Activated CD8-positive, alpha-beta memory T cell treated with anti-CD3 and anti-CD28 coated beads, Interleukin-2, amount 50 U/mL, for 1 hour (primary cell): ENCODE results near the gene AGA.

Source experiments
- DNase-seq: peaks from one replicate; pipeline ENCODE4 v3.0.0-alpha.2; 2020; ENCODE audit errors: extremely low read depth

Gene AGA

DNA sequence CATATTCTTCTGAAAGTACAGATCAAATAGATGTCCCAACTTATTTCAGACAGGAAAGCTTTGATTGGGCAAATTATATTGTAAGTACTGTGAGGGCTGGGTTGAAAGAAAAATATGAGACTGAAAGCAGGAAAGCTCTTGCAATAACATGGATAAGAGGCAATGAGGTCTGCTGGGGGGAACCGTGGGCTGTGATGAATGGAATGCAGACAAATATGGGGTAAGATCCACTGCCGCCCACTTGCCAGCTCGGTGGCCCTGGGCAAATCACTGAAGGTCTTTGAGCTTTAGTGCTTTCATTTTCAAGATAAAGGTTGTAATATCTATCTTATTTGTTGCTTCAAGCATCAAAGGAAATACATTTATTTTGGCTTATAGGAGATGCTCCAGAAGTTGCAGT lies 51.0 kb downstream of the AGA start:
- no peak for DNase-seq

- no peak for DNase-seq
These were observed 55.9 kb downstream of the AGA start for GRCh38 chr4:177386278-177386815.

DNA sequence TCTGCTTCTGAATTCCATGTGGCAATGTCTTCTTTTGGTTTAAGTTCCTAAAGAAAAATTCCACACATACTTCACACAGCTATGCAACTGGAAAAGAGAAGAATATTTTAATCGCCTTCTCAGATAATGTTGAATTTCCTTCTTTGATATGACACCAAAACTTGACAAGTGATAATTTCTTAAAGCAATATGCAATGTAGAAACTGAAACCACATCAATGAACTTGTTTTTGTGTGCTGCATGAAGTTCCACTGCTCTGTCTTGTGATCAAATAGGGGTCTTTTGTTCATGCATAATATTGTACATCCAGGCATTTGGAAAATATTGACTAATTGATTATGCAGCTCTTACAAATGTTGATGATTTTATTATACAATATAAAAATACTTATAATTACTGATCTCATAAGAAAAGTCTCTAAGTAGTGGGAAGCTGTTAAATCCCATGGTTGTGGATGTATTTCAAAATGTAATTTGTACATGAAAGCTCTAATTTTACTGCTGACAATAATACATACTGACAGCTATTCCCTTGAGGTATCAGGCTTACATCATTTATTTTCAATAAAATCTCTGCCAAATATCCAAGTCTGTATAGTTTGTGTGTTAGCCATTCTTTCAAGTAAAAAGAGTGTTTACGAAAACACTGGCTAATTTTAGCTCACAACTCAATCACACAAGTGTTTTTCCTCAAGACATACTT lies 56.5 kb downstream of the AGA start:
- no peak for DNase-seq

- no peak for DNase-seq
These were observed 57.3 kb downstream of the AGA start for GRCh38 chr4:177384856-177385397.

- no peak for DNase-seq
These were observed 60.4 kb downstream of the AGA start for GRCh38 chr4:177381762-177382310.
